GM23248 (cell line): ENCODE measurements around the gene RAMP1.

ENCODE experiments used
- EZH2 ChIP-seq: fragments of 200-600 bp; sonication (generic); IDR thresholded peaks from 2 replicates; pipeline ENCODE4 v1.6.1; 2018; ENCODE audit warnings: antibody characterized with exemption, mild to moderate bottlenecking; ENCODE audit not compliant: insufficient read depth, poor library complexity, severe bottlenecking
- EZH2phosphoT487 ChIP-seq: fragments of 200-600 bp; sonication (generic); IDR thresholded peaks from 2 replicates; pipeline ENCODE4 v1.6.1; 2018; ENCODE audit warnings: antibody characterized with exemption, moderate library complexity, mild to moderate bottlenecking, low read depth; ENCODE audit not compliant: insufficient read depth

DNA sequence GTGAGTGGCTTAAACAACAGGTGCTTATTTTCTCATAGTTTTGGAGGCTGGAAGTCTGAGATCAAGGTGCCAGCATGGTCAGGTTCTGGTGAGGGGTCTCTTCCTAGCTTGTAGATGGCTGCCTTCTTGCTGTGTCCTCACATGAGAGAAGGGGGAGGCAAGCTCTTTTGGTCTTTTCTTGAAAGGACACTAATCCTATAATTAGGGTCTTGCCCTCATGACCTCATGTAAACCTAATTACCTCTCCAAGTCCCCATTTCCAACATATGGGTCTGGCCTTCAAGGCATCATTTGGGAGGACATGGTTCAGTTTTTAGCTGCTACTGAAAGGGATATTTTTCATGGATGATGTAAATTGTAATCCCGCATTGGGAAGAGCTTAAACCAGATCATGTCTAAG lies 42.9 kb upstream of the RAMP1 start:
- TF ChIP-seq EZH2: no peak
- TF ChIP-seq EZH2phosphoT487: no peak
